Activated naive CD4-positive, alpha-beta T cell (primary cell): ENCODE results near the gene PARVB.
"Not testable (repeated sequence)": the region's sequence is repeated elsewhere in the genome, so short reads cannot be mapped to it uniquely, and the experiment has no call there.

ENCODE experiments used
- DNase-seq, 4 experiments: peaks; one replicate each; lab custom pipeline; 2025; lab: John Stamatoyannopoulos, UW

Gene PARVB

GRCh38 chr22:43998679-43999264 lies 25.3 kb upstream of the PARVB start:
- no peak for DNase-seq

GRCh38 chr22:43999378-43999777 lies 24.7 kb upstream of the PARVB start:
- no peak for DNase-seq

- DNase-seq = no peak
Measured at GRCh38 chr22:44000123-44000522, 24.0 kb upstream of the PARVB start.

GRCh38 chr22:44001521-44001920 lies 22.6 kb upstream of the PARVB start:
- no peak for DNase-seq

GRCh38 chr22:44002324-44002723 lies 21.8 kb upstream of the PARVB start:
- DNase-seq = no peak

GRCh38 chr22:44002997-44003396 lies 21.1 kb upstream of the PARVB start:
- no peak for DNase-seq

- DNase-seq = no peak
Measured at GRCh38 chr22:44003405-44004103, 20.5 kb upstream of the PARVB start.

- no peak for DNase-seq
Measured at GRCh38 chr22:44004104-44004460, 20.0 kb upstream of the PARVB start.

GRCh38 chr22:44005524-44005923 lies 18.6 kb upstream of the PARVB start:
- no peak for DNase-seq

GRCh38 chr22:44012162-44012561 lies 11.9 kb upstream of the PARVB start:
- no peak for DNase-seq

- no peak for DNase-seq
Measured at GRCh38 chr22:44012591-44012990, 11.5 kb upstream of the PARVB start.

- DNase-seq = no peak
Measured at GRCh38 chr22:44014241-44014640, 9.9 kb upstream of the PARVB start.

- not testable (repeated sequence) for DNase-seq
Measured at GRCh38 chr22:44016586-44016985, 7.5 kb upstream of the PARVB start.

- DNase-seq = no peak
Measured at GRCh38 chr22:44018594-44018993, 5.5 kb upstream of the PARVB start.

GRCh38 chr22:44019416-44019815 lies 4.7 kb upstream of the PARVB start:
- no peak for DNase-seq

- no peak for DNase-seq
Measured at GRCh38 chr22:44019846-44020245, 4.3 kb upstream of the PARVB start.

- DNase-seq = no peak
Measured at GRCh38 chr22:44020981-44021380, 3.1 kb upstream of the PARVB start.

- no peak for DNase-seq
Measured at GRCh38 chr22:44023404-44024287, 456 bp upstream of the PARVB start.

GRCh38 chr22:44025171-44026065 lies 1.3 kb downstream of the PARVB start:
- DNase-seq = no peak

- no peak for DNase-seq
Measured at GRCh38 chr22:44026066-44026629, 2.0 kb downstream of the PARVB start.

GRCh38 chr22:44026630-44027511 lies 2.8 kb downstream of the PARVB start:
- DNase-seq = no peak
